OCI-LY3 (cell line): ENCODE results near the gene ROR2.
"Not testable (repeated sequence)": the region's sequence is repeated elsewhere in the genome, so short reads cannot be mapped to it uniquely, and the experiment has no call there.

ENCODE experiments used
- EZH2phosphoT487 ChIP-seq: fragments of 200-600 bp; shearing (Covaris generic); IDR thresholded peaks from 2 replicates; pipeline ENCODE4 v1.6.1; 2018; ENCODE audit warnings: antibody characterized with exemption, mixed run types, low read depth
- TF ChIP-seq, protein P1 (sequence below): fragments of 200-600, 300-600 bp; sonication (generic); IDR thresholded peaks from 2 replicates; pipeline ENCODE4 v1.5.1; 2014; ENCODE audit warnings: antibody characterized with exemption, low read length, low read depth

DNA sequence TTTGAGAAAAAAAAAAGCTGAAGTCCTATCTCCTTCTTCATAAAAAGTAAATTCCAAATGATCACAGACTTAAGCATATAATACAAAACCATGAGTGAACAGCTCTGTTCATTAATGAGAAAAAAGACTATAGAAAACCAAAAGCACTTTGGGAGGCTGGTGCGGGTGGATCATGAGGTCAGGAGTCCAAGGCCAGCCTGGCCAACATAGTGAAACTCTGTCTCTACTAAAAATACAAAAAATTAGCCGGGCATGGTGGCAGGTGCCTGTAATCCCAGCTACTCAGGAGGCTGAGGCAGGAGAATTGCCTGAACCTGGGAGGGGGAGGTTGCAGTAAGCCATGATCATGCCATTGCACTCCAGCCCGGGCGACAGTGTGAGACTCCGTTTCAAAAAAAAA, 156.7 kb downstream of the ROR2 start:
- TF ChIP-seq, protein P1, sequence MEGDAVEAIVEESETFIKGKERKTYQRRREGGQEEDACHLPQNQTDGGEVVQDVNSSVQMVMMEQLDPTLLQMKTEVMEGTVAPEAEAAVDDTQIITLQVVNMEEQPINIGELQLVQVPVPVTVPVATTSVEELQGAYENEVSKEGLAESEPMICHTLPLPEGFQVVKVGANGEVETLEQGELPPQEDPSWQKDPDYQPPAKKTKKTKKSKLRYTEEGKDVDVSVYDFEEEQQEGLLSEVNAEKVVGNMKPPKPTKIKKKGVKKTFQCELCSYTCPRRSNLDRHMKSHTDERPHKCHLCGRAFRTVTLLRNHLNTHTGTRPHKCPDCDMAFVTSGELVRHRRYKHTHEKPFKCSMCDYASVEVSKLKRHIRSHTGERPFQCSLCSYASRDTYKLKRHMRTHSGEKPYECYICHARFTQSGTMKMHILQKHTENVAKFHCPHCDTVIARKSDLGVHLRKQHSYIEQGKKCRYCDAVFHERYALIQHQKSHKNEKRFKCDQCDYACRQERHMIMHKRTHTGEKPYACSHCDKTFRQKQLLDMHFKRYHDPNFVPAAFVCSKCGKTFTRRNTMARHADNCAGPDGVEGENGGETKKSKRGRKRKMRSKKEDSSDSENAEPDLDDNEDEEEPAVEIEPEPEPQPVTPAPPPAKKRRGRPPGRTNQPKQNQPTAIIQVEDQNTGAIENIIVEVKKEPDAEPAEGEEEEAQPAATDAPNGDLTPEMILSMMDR = not testable (repeated sequence)
- TF ChIP-seq EZH2phosphoT487 = not testable (repeated sequence)
